Measurements from ENCODE around the gene CTDP1.
"Not testable (repeated sequence)": the region's sequence is repeated elsewhere in the genome, so short reads cannot be mapped to it uniquely, and the experiment has no call there.

Gene CTDP1

GRCh38 chr18:79750980-79751571, 71.5 kb downstream of the CTDP1 start:
- H3K4me3 ChIP-seq (ENCODE audit: low read length): no peak overlapping the region
- TF ChIP-seq ZNF274 (IDR thresholded peaks at IDR 0.05; ENCODE audit: low read depth, low read length): no peak

- H3K4me3 ChIP-seq (ENCODE audit: low read length): not testable (repeated sequence)
Observed at GRCh38 chr18:79751918-79752578, 72.4 kb downstream of the CTDP1 start.

GRCh38 chr18:79752946-79753345, 73.3 kb downstream of the CTDP1 start:
- H3K4me3 ChIP-seq (ENCODE audit: low read length): not testable (repeated sequence)

- H3K4me3 ChIP-seq (ENCODE audit: low read length): no peak overlapping the region
- TF ChIP-seq ZNF274 (IDR thresholded peaks at IDR 0.05; ENCODE audit: low read depth, low read length): no peak
Observed at GRCh38 chr18:79753391-79753851, 73.8 kb downstream of the CTDP1 start.

GRCh38 chr18:79754022-79754761, 74.6 kb downstream of the CTDP1 start:
- TF ChIP-seq ZNF274 (IDR thresholded peaks at IDR 0.05; ENCODE audit: low read depth, low read length): no peak
- no peak overlapping the region for H3K4me3 ChIP-seq (ENCODE audit: low read length)

DNA sequence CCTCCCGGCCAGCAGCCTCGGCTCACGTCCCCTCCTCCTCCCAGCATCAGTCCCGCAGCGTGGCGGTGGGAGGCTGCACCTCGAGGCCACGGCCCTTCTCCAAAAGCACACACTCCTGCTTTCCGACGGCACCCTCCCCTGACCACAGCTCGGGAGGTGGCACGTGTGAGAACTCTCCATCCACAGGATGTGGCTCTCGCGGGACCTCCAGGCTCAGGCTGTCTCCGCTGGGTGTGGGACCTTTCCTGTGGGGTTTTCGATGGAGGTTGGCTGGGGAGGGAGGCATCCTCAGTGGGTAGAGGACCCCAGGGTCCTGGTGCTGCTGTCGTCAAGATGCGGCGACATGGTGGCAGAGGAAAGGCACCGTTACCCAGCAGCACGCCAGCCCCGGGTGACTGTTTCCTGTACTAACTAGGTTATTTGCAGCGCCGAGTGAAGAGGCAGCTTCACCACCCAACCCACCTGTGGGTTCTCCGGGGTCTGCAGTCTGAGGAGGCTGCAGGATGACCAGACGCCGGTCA, 75.3 kb downstream of the CTDP1 start:
- H3K4me3 ChIP-seq (ENCODE audit: low read length): no peak overlapping the region
- no peak for TF ChIP-seq ZNF274 (IDR thresholded peaks at IDR 0.05; ENCODE audit: low read depth, low read length)

DNA sequence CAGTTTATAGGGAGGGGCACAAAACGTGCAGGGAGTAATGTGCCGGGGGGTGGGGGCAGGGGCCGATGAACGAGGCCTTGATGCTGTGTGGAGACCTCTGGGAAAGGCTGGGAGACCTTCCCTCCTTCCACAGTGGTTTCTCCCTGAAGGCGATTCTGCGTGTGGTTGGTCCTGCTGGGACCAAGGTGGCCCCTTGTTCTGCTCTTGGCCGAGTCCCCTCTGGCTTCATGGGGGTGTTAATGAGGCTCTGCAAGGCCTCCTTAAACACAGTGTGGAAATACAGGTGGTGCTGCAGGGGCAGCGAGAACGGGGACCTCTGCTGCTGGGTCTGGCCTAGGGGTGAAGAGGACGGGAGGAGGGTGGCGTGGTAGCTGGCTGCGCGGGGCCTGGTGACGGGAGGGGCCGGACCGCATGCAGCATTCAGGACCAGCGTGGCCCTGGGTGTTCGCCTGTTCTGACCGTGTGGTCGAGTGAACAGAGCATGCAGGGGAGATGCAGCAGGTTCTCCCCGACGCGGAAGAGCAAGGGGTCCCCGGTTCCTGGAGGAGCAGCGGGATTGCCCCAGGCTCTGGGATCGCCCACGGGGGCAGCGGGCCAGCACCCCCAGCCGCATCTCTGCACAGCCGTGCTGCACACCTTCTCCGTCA, 76.0 kb downstream of the CTDP1 start:
- no peak for TF ChIP-seq ZNF274 (IDR thresholded peaks at IDR 0.05; ENCODE audit: low read depth, low read length)
- H3K4me3 ChIP-seq (ENCODE audit: low read length): no peak overlapping the region

DNA sequence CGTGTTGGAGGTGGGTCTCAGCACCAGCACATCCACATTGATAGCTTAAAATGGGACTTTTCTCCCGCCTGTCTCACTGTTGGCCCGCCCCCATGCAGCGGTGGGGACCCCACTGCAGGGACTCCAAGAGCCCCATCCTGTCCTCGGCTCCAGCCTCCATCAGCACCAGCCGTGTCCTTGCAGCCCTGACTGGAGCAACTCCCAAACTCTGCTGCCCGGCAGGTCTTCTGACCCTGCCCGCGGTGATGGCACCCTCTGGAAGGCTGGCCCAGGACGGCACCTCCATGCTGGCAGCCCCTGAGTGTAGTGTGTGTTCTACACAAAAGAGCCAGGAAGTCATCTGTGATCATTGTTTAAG, 76.5 kb downstream of the CTDP1 start:
- TF ChIP-seq ZNF274 (IDR thresholded peaks at IDR 0.05; ENCODE audit: low read depth, low read length): no peak
- H3K4me3 ChIP-seq (ENCODE audit: low read length): no peak overlapping the region

GRCh38 chr18:79756826-79757225, 77.2 kb downstream of the CTDP1 start:
- no peak for TF ChIP-seq ZNF274 (IDR thresholded peaks at IDR 0.05; ENCODE audit: low read depth, low read length)
- no peak overlapping the region for H3K4me3 ChIP-seq (ENCODE audit: low read length)

DNA sequence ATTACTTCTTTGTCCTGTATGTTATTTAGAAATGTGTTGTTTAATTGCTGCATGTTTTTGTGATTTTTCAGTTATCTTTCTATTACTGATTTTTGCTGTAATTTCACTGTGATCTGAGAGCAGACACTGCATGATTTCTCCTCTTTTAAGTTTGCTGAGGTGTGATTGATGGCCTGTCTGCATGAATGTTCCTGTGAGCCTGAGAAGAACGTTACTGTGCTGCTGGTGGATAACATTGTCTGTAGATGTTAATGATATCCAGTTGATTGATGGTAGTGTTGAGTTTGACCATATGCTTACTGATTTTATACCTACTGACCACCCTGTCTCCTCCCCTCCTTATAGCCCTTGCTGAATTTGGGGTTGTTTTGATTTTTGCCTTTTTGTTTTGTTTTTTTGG, 80.7 kb downstream of the CTDP1 start:
- H3K4me3 ChIP-seq (ENCODE audit: low read length): no peak overlapping the region
- no peak for TF ChIP-seq ZNF274 (IDR thresholded peaks at IDR 0.05; ENCODE audit: low read depth, low read length)

DNA sequence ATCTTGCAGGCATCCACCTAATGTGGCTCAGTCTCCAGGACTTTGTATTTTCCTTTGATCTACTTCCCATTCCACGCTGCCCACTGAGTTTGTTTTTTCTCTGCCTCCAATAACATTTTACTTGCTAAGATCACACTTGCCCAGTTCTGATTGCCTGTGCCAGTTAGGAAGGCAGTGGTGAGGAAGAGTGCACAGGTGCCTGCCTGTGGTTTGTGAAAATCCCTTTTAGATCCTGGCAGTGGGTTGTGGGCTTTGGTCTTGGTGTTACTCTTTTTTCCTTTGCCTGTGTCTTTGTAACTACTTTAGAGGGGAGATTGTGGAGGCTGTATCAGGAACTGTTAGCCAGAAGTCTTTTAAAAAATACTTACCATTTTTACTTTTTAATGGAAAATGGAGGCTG, 81.3 kb downstream of the CTDP1 start:
- no peak for TF ChIP-seq ZNF274 (IDR thresholded peaks at IDR 0.05; ENCODE audit: low read depth, low read length)

GRCh38 chr18:79763407-79763806, 83.8 kb downstream of the CTDP1 start:
- no peak overlapping the region for H3K4me3 ChIP-seq (ENCODE audit: low read length)
- no peak for TF ChIP-seq ZNF274 (IDR thresholded peaks at IDR 0.05; ENCODE audit: low read depth, low read length)

More for the DNA sequence above, 81.3 kb downstream of the CTDP1 start:
- no peak overlapping the region for H3K4me3 ChIP-seq (ENCODE audit: low read length)

DNA sequence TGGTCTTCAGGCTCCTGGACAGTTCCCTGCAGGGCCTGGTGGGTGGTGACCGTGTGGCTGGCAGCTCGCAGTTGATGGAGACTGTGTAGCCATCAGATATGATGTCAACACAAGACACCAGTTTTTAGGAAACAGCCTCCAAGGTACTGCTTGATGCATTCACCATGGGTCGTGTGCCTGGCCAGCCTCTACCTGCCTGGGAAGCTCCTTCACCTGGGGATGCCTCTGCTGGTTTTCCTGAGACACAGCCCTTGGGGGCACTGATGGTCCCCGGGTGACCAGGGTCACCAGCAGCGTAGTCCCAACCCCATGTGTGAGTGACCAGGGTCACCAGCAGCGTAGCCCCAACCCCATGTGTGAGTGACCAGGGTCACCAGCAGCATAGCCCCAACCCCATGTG, 84.5 kb downstream of the CTDP1 start:
- no peak for TF ChIP-seq ZNF274 (IDR thresholded peaks at IDR 0.05; ENCODE audit: low read depth, low read length)
- no peak overlapping the region for H3K4me3 ChIP-seq (ENCODE audit: low read length)

- no peak for TF ChIP-seq ZNF274 (IDR thresholded peaks at IDR 0.05; ENCODE audit: low read depth, low read length)
- H3K4me3 ChIP-seq (ENCODE audit: low read length): no peak overlapping the region
Observed at GRCh38 chr18:79765491-79766245, 86.1 kb downstream of the CTDP1 start.

Data from GM08714 (cell line).